ENCODE data around the gene PHACTR1.

Gene PHACTR1

GRCh38 chr6:12806136-12806535 is 89.6 kb downstream of the PHACTR1 start:
- DNase-seq (ENCODE audit: insufficient read length), result no peak
- FAIRE-seq, result no peak
- TF ChIP-seq POLR2A (IDR thresholded peaks at IDR 0.05; ENCODE audit: low read depth, low read length), result no peak
- TF ChIP-seq TAF1 (IDR thresholded peaks at IDR 0.05; ENCODE audit: borderline replicate concordance, low read depth, low read length), result no peak
- TF ChIP-seq POLR2AphosphoS5 (IDR thresholded peaks at IDR 0.05; ENCODE audit: low read depth, low read length), result no peak

GRCh38 chr6:12806796-12807195 is 90.2 kb downstream of the PHACTR1 start:
- no peak for TF ChIP-seq POLR2A (IDR thresholded peaks at IDR 0.05; ENCODE audit: low read depth, low read length)
- no peak for TF ChIP-seq POLR2AphosphoS5 (IDR thresholded peaks at IDR 0.05; ENCODE audit: low read depth, low read length)
- TF ChIP-seq TAF1 (IDR thresholded peaks at IDR 0.05; ENCODE audit: borderline replicate concordance, low read depth, low read length), result no peak
- DNase-seq (ENCODE audit: insufficient read length) (no peak), FAIRE-seq (no peak)

- no peak for FAIRE-seq
- TF ChIP-seq POLR2A (IDR thresholded peaks at IDR 0.05; ENCODE audit: low read depth, low read length), result no peak
- TF ChIP-seq POLR2AphosphoS5 (IDR thresholded peaks at IDR 0.05; ENCODE audit: low read depth, low read length), result no peak
- no peak for TF ChIP-seq TAF1 (IDR thresholded peaks at IDR 0.05; ENCODE audit: borderline replicate concordance, low read depth, low read length)
- no peak for DNase-seq (ENCODE audit: insufficient read length)
Observed at GRCh38 chr6:12811519-12811918, 95.0 kb downstream of the PHACTR1 start.

GRCh38 chr6:12813321-12813720 is 96.8 kb downstream of the PHACTR1 start:
- no peak for TF ChIP-seq POLR2A (IDR thresholded peaks at IDR 0.05; ENCODE audit: low read depth, low read length)
- no peak for TF ChIP-seq TAF1 (IDR thresholded peaks at IDR 0.05; ENCODE audit: borderline replicate concordance, low read depth, low read length)
- no peak for TF ChIP-seq POLR2AphosphoS5 (IDR thresholded peaks at IDR 0.05; ENCODE audit: low read depth, low read length)
- DNase-seq (ENCODE audit: insufficient read length) (no peak), FAIRE-seq (no peak)

GRCh38 chr6:12814015-12814414 is 97.4 kb downstream of the PHACTR1 start:
- FAIRE-seq (no peak), DNase-seq (ENCODE audit: insufficient read length) (no peak)
- no peak for TF ChIP-seq TAF1 (IDR thresholded peaks at IDR 0.05; ENCODE audit: borderline replicate concordance, low read depth, low read length)
- no peak for TF ChIP-seq POLR2AphosphoS5 (IDR thresholded peaks at IDR 0.05; ENCODE audit: low read depth, low read length)
- TF ChIP-seq POLR2A (IDR thresholded peaks at IDR 0.05; ENCODE audit: low read depth, low read length), result no peak

GRCh38 chr6:12815089-12815488 is 98.5 kb downstream of the PHACTR1 start:
- FAIRE-seq (no peak), DNase-seq (ENCODE audit: insufficient read length) (no peak)
- no peak for TF ChIP-seq TAF1 (IDR thresholded peaks at IDR 0.05; ENCODE audit: borderline replicate concordance, low read depth, low read length)
- no peak for TF ChIP-seq POLR2AphosphoS5 (IDR thresholded peaks at IDR 0.05; ENCODE audit: low read depth, low read length)
- no peak for TF ChIP-seq POLR2A (IDR thresholded peaks at IDR 0.05; ENCODE audit: low read depth, low read length)

GRCh38 chr6:12815884-12816600 is 99.5 kb downstream of the PHACTR1 start:
- DNase-seq (ENCODE audit: insufficient read length), result no peak
- TF ChIP-seq POLR2A (IDR thresholded peaks at IDR 0.05; ENCODE audit: low read depth, low read length) (no peak), POLR2AphosphoS5 (IDR thresholded peaks at IDR 0.05; ENCODE audit: low read depth, low read length) (no peak), TAF1 (IDR thresholded peaks at IDR 0.05; ENCODE audit: borderline replicate concordance, low read depth, low read length) (no peak)
- FAIRE-seq, result no peak

- TF ChIP-seq TAF1 (IDR thresholded peaks at IDR 0.05; ENCODE audit: borderline replicate concordance, low read depth, low read length), result no peak
- TF ChIP-seq POLR2AphosphoS5 (IDR thresholded peaks at IDR 0.05; ENCODE audit: low read depth, low read length), result no peak
- TF ChIP-seq POLR2A (IDR thresholded peaks at IDR 0.05; ENCODE audit: low read depth, low read length), result no peak
- FAIRE-seq, result no peak
- DNase-seq (ENCODE audit: insufficient read length), result no peak
Observed at GRCh38 chr6:12818324-12818723, 101.8 kb downstream of the PHACTR1 start.

GRCh38 chr6:12823847-12824246 is 107.3 kb downstream of the PHACTR1 start:
- DNase-seq (ENCODE audit: insufficient read length), result no peak
- FAIRE-seq, result no peak
- TF ChIP-seq POLR2AphosphoS5 (IDR thresholded peaks at IDR 0.05; ENCODE audit: low read depth, low read length) (no peak), TAF1 (IDR thresholded peaks at IDR 0.05; ENCODE audit: borderline replicate concordance, low read depth, low read length) (no peak)

- FAIRE-seq, result no peak
- no peak for DNase-seq (ENCODE audit: insufficient read length)
- no peak for TF ChIP-seq POLR2A (IDR thresholded peaks at IDR 0.05; ENCODE audit: low read depth, low read length)
- TF ChIP-seq POLR2AphosphoS5 (IDR thresholded peaks at IDR 0.05; ENCODE audit: low read depth, low read length), result no peak
- TF ChIP-seq TAF1 (IDR thresholded peaks at IDR 0.05; ENCODE audit: borderline replicate concordance, low read depth, low read length), result no peak
Observed at GRCh38 chr6:12826584-12826983, 110.0 kb downstream of the PHACTR1 start.

- FAIRE-seq, result no peak
- TF ChIP-seq POLR2AphosphoS5 (IDR thresholded peaks at IDR 0.05; ENCODE audit: low read depth, low read length) (no peak), TAF1 (IDR thresholded peaks at IDR 0.05; ENCODE audit: borderline replicate concordance, low read depth, low read length) (no peak), POLR2A (IDR thresholded peaks at IDR 0.05; ENCODE audit: low read depth, low read length) (no peak)
- no peak for DNase-seq (ENCODE audit: insufficient read length)
Observed at GRCh38 chr6:12827921-12828320, 111.4 kb downstream of the PHACTR1 start.

GRCh38 chr6:12832226-12832735 is 115.7 kb downstream of the PHACTR1 start:
- no peak for DNase-seq (ENCODE audit: insufficient read length)
- no peak for TF ChIP-seq POLR2AphosphoS5 (IDR thresholded peaks at IDR 0.05; ENCODE audit: low read depth, low read length)
- FAIRE-seq, result no peak

Measured in GM12892 (cell line).